Activated CD8-positive, alpha-beta memory T cell treated with anti-CD3 and anti-CD28 coated beads for 36 hours (primary cell): Measurements from ENCODE around the gene THEMIS. TPM values are rescaled to one million over a fixed set of nuclear protein-coding genes. Genes with fewer than 3 reads are reported as not detected.
"Not testable (repeated sequence)": the region's sequence is repeated elsewhere in the genome, so short reads cannot be mapped to it uniquely, and the experiment has no call there.

Source experiments
- CTCF ChIA-PET: fragments of 350-600 bp; sonication (Branson Sonifier 250); formaldehyde crosslinking; loops from one replicate; lab custom pipeline; 2021; ENCODE audit warnings: antibody characterized with exemption; lab: Charles Lee
- POLR2A ChIA-PET: fragments of 350-600 bp; sonication (Branson Sonifier 250); formaldehyde crosslinking; loops from one replicate; lab custom pipeline; 2021; ENCODE audit warnings: antibody characterized with exemption; lab: Charles Lee
- total RNA-seq, 2 experiments: library from RNA; stranded (reverse); gene quantifications; one replicate each; pipeline ENCODE4 v1.2.3, GENCODE V29; 2021

Gene THEMIS
- total RNA-seq, 2 experiments from 2014 or later = 32.0 to 33.0 TPM

DNA sequence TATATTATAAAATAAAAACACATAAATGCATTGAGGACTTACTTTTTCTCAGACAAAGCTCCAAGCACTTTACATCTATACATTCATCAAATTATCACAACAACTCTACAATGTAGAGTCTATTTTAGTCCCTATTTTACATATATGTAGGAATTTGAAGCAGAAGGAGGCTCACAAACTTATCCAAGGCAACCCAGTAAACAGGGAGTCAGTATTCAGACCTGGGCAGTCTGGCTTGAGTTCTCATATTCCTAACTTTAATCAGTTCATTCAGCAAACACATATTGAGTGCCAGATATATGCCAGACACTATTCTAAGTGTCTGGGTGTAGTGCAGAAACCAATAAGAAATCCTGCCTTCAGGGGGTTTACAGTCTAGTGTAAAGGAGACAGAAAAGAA, 194.6 kb downstream of the THEMIS start:
- CTCF ChIA-PET = no interaction called here

DNA sequence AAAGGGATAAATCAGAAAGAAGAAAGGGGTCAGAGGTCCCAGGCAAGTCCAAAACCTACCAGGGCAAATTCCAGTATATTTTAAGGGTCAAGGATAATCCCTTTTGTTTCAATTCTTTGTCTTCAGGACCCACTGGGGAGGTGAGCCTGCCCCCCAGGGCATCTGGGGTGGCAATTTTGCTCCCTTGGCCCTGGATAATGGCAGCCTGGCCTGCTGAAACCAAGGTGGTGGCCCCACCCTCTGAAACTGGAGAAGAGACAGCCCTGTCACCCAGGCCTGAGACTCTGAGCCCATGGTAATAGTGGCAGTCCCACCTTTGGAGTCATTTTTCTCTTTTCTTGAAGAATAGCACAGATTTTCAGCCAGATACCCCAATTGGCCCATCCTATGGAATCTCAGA, 205.8 kb downstream of the THEMIS start:
- CTCF ChIA-PET = no interaction called here
- POLR2A ChIA-PET = no interaction called here

More for the DNA sequence above, 194.6 kb downstream of the THEMIS start:
- POLR2A ChIA-PET = no interaction called here

DNA sequence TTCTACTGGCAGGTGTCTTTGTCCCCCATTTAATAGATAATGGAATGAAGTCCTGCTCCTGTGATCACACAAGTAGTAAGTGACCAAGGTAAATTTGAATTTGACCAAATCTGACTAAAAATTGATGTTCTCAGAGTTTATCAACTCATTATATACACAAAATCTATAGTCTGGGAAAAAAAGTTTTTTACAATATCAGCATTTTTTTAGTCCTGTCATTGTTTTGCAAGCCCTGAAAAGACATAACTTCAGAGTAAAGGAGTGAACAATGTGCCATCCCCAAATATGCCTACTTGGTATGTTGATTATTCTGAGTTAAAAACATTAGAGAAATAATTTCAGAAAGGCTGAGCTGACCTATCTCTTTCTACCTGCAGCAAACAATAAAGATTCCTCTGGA, 209.7 kb downstream of the THEMIS start:
- POLR2A ChIA-PET = no interaction called here
- CTCF ChIA-PET = no interaction called here

DNA sequence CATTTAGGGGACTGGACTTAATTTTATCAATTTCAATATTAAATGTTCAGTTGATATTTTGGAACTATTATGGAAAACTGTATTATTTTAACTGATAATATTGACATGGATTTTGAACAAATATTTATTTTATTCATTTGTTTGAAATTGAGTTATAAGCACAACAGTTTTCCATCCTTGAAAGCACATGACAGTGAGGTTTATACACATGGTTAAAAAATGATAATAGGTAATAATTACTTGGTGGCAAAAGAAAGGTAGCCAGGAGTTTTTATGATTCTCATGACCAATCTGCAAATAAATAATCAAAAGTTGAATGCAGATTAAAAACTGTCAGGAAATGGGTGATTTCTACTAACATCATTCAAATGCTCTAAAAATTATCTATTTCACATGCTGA, 210.3 kb downstream of the THEMIS start:
- ChIA-PET CTCF (no interaction called here), POLR2A (no interaction called here)

DNA sequence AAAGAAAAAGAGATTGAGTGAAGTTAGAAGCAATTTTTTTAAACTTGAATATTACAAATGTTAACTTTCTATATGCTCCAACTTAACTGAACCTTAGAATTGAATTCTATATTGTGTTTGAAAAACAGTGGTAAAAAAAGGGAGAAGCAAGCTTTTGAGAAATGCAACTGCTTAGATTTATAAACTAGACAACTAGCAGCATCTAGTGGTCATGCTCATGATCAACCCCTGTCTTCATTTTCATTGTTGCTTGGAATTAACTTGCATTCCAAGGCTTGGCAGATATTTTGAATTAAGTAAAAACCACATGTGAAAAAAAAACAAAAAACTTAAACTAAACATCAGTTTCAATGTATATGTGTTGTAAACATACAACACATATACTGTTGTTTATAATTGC, 210.8 kb downstream of the THEMIS start:
- ChIA-PET POLR2A (no interaction called here), CTCF (no interaction called here)

DNA sequence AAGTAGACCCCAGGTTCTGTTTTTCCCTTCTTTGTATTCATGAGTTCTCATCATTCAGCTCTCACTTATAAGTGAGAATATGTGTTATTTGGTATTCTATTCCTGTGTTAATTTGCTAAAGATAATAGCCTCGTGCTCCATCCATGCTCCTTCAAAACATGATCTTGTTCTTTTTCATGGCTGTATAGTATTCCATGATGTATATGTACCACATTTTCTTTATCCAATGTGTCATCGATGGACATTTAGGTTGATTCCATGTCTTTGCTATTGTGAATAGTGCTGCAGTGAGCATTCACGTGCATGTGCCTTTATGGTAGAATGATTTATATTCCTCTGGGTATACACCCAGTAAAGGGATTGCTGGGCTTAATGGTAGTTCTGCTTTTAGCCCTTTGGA, 213.4 kb downstream of the THEMIS start:
- CTCF ChIA-PET = interaction anchor here (0.7 kb wide), 1 partner anchor 834 kb away, joined by 3 read pairs; no protein-coding TSS in a partner anchor
- POLR2A ChIA-PET = not testable (repeated sequence)

DNA sequence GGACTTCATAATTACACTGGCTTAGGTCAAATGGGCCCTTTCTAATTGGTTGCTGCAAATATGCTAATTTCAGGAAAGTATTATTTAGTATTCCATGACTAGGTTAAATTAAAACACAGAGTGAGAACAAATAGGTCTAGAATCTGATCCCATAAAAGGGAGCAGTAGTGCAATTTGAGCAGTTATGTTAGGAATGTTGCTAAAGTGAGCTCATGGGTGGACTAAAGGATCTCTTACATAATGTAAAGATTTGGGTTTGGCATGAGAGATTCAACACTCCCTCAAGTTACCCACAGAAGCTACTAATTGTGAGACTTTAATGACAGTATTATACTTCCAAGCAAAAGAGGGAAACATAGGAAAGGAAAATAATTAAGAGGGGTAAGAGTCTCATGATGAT, 214.8 kb downstream of the THEMIS start:
- POLR2A ChIA-PET = no interaction called here

DNA sequence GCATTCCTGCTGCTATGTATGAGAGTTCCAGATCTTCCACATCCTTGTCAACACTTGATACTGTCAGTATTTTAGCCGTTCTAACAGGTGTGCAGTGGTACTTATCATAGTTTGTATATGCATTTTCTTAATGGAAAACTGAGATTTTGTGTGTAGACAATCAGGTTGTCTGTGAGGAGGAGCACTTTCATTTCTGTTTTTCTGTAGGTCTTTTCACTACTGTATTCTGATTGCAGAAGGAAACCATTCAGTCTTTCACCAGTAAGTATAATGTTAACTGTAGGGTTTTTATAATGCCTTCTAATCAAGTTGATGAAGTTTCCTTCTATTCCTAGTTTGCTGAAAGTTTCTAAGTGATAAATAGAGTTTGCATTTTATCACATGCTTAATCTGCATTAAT, 216.4 kb downstream of the THEMIS start:
- POLR2A ChIA-PET = no interaction called here

More for the DNA sequence above, 214.8 kb downstream of the THEMIS start:
- CTCF ChIA-PET = no interaction called here

More for the DNA sequence above, 216.4 kb downstream of the THEMIS start:
- CTCF ChIA-PET = no interaction called here
